HG02943 (cell line): ENCODE results near the gene PLAA.

Experiments
- ATAC-seq: cut with Tn5 transposase; IDR thresholded peaks from one replicate; pipeline ENCODE4 v1.9.1; 2021; ENCODE audit warnings: mild to moderate bottlenecking, low read depth, moderate library complexity; ENCODE audit not compliant: unreplicated experiment

The PLAA gene

DNA sequence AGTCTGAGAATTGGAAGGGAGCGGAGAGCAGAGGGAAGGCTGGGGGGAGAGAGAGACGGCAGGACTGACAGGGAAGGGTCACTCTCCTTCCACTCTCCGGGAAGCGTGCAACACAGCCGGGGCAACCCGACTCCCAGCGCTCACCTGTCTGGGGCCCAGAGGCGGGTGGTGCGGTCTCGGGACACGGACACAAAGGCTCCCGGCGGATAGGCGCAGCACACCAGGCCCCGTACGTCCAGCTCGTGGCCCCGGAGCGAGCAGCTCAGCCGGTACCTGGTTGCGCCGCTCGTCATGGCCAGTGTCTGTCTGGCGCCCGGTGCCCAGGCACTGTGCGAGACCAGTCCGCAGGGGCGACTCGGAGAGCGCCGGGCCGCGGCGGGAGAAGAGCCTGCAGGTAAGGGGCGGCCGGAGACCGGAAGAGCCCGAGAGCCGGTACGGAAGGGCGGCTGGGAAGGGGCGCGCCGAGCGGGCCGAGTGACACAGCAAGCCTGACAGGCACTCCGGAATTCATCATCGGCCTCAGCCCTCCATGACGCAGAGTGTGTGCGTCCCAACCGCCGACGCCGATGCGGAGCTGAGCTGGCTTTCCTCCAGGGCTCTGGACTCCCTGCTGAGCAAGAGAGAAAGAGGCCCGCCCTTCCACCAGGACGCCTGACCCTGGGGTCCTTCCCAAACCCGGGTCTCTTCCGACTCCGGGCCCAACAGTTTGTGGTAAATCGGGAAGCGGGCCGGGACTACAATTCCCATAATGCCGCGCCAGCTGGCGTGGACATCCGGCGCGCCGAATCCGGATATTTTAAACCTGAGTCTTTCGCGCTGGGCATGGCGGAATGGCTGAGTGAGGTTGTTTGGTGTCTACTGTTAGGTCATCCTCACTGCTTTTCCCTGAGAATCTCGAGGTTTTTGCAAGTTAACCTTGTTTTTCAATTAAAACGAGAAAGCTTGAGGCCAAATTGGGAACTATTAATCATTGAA, at the start of gene PLAA:
TSS of gene PLAA (minus strand) at position 490 of the 975 bp plus-strand sequence. CDS start at position 293, 197 bp downstream.
- ATAC-seq, result peak; percentile 99

DNA sequence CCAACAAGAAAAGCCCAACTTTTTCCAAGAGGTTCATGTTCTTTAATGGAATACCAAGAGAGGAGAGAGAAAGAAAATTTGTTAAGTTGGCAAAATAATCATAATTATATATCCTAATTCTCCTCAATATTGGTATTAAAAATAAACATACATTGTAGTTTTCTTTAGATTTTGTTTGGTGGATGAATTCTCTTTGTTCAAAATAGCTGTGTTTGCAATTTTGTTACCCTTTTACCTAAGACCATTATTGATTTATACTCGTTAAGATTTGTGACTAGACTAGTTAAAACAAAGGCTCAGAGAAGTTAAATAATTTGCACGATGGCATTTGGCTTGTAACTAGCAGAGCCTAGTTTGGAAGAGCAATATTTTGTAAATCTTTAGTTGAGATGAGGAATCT, 48.8 kb upstream of the PLAA start:
- no peak for ATAC-seq

DNA sequence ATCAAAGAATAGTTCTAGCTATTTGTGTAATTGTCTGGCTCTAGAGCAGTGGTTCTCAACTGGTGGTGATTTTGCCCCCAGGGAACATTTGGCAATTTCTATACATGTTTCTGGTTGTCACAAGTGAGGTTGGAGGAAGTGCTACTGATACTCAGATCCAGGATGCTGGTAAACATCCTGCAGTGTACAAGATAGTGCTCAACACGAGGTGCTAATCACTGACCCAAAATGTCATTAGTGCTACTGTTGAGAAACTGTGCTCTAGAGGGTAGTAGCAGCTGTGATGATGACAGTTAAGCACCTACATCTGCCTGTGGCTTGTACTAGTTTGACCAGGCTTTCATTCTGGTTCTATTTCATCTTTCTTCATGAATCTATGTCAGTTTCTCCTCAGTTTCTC, 36.3 kb upstream of the PLAA start:
- ATAC-seq, result no peak

DNA sequence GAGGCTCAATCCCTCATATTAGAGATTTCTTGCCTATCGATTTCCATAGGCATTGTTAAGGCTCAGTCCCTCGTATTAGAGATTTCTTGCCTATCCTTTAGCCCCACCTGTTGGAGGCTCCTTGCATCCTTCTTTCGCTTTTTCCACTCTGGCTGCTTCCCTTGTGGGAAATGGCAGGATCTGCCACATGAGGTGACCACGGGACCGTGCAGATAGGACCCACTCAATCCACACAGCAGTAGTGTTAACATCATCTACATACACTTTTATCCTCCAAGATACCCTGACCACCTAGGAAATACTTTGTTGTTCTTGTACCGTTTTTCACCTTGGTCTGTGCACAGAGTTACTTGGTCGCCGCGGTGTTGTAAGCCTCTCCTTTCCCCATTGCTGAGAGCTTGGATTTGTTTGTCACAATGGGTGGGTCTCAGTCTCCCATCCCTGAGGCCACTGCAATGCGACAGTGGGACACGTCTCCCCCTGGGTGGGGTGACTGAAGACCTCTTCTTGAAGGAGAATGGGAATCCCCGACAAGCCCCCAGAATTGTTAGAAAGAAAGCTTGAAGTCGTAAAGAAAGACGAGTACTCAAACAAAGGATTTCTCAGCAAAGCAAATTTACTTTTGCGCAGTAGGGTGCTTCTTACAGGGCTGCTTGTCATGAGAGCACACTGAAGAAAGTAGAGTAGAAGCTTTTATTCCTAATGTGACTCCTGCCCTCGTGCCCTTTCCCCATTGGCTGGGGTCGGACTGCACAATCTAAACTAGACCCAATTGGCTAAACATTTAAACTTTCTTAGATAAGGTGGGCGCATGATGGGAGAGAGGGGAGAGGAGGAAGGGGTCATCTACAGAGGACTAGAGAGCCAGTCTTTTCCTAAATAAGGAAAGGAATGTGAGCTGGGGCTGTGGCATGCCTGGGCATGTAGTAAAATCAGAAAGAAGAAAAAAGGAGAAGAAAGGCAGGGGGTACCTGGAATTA, 29.0 kb upstream of the PLAA start:
- ATAC-seq, result no peak

DNA sequence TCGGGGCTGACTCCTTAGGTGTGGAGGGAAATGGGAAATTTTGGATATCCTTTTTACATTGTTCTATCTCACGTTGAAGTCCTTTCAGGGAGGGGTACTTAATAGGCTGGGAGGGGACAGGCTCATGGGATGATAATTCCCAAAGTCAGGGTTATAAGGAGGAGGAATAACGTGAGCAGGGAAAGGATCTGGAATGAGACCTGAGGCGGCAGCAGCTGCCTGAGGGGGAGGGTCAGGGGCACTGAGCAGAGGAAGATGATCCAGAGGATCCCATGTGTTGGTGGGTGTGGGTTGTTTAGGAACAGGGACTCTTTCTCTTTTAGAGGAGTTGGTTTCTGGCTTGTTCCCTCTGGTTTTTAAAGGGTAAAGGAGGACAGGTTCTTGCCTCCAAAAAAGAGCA, 27.9 kb upstream of the PLAA start:
- ATAC-seq, result no peak

DNA sequence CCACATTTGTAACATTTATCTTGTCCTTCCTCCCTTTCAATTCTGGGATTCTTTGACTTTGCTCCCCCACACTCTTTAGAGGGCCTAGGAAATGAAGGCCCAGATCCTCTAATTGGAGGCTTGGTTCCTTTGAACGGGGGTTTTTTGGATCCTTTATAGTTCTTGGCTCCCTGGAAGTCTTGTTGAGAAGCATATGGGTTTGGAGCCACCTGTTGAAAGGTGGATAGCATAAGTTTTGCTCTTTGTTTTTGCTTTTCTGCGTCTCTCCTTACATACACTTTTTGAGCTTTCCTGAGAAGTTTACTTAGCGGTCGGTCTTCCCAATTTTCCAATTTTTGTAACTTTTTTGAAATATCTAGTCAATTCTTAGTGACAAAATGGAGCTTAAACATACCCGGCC, 26.9 kb upstream of the PLAA start:
- no peak for ATAC-seq

DNA sequence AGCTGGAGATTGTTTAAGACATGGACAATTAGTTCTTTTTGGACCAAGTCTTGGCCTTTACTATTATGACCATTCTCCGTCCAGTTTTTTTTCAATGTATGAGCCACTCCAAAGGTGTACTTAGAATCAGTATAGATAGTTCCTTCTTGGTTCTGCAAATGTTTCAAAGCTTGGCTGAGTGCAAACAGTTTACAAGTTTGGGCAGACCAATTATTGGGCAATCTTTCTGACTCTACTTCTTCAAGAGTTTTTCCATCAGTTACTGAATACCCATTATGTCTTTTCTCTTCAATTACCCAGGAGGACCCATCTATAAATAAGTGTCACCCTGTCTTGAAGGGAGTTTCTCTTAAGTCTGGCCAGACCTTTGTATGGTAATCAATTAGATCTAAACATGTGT, 24.7 kb upstream of the PLAA start:
- no peak for ATAC-seq

DNA sequence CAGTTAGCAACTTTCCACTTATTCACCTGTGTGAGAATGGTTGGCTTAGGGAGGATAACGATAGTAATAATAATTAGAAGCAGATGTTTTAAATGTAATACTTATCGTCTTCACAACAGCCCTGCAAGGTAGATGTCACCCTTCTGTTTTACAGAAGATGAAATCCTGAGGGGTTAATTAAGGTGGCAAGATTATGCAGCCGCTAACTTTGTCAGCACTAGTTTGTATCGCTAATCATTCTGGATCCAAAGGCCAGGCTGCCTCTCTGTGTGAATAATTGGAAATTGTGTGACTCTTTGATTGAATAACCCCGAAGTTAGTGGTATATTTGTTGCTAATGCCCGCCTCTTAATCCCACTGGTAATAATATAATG, 9.8 kb upstream of the PLAA start:
- ATAC-seq, result no peak

DNA sequence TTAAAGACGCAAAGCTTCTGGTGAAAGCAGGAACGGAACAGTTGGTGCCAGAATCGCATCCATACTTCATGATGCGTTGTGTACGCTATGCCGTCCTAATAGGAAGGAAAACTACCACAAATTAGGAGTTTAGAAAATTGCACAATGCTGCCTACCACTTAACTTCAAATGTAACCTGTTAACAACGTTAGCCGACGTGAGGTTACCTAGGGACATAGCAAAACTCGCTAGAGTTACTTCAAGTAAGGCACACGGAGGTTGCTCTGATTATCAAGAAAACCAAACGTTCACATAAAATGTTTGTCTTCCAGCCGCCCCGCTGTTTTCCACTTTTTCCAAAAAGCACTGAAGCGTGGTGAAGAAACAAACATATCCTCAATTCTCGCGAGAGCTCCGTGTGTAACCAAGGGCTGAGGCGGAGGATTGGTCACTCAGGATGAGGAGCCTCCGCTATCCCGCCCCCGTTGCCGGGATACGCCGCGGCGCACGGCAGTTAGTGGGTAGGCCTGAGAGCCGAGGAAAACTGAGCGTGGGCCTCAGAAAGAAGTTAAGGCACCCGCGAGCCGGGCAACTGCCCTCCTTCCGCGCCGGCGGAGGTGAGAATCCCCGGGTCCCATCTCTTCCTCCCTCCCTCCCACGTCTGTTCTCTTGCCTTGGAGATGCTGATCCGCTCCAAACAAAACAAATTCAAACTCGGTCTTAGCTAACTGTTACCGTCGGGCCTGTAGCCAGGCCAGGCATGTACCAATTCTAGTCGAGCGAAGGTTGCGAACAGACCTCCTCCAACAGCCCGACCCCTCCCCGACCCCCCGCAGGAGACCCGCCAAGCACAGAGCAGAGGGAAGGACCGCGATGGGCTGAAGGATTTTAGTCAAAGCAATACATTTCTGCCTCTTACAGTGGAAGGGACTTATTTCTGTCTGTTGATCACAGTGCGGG, 9.1 kb upstream of the PLAA start, which contains the start of gene IFT74:
TSS of gene IFT74 (plus strand) at position 492 of the 939 bp plus-strand sequence. CDS start 5,556 bp downstream, outside the sequence.
- ATAC-seq, result peak; percentile 100

DNA sequence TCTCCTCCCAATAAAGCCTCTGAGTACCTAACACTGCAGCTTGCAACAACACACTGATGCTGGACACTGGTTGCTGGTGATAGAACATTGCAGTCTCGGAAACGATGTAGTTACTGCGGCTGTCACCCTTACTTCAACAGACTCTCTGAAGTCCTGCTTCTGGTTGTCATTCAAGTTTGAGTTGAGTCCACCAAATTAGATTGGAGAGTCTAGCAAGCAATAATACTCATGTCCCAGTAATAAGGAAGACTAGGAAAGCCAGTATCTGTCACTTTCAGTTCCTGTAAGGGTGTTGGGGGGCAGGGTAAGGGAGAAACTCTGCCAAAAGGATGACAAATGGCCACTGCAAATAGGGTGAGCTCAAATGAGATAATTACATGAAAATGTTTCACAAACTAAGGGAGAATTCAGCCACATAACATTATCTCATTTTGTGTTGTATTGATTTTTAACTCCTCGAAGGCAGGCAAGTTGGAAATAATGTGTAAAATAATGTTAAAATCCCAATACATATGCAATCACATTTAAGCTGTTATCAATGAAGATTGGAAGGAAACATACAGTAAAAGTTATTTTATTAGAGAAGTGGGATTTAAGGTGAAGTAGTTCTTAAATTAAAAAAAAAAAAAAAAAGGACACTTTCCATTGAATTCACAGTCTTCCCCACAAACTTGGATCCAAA, 8.3 kb upstream of the PLAA start:
- no peak for ATAC-seq

DNA sequence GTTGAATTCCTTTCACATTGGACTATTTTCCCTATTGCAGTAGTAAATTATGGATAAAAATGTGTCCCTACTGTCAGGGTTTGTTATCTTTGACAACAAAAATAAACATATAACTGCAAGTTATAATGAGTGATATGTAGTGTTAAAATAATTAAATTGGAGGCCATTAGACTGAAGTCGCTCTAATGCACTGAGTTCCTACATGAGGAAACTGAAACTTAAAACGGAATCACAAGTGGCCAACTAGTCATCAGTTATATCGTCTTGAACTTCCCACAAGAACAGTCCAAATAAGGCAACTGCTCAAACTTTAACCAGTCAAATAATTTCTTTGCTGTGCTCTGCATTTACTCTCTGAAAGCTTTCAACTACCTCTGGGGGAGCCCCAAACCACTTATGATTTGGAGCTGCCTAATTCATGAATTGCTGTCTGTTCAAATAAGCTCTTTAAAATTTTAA, 7.0 kb upstream of the PLAA start:
- no peak for ATAC-seq

DNA sequence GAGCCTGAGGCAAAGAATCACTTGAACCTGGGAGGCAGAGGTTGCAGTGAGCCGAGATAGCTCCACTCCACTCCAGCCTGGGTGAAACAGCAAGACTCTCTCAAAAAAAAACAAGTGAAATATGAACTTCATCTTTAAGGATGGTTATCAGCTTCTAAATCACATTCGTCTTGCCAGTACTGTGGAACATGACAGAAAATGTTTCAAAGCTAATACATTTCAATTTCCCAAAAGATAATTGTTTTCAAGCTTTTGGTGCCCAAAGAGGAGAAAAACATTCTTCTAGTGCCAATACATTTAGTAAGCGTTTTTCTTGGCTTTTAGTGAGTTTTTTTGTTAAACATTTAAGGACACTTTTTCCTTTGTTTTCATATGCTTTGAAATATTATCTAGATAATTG, 4.8 kb upstream of the PLAA start:
- no peak for ATAC-seq

DNA sequence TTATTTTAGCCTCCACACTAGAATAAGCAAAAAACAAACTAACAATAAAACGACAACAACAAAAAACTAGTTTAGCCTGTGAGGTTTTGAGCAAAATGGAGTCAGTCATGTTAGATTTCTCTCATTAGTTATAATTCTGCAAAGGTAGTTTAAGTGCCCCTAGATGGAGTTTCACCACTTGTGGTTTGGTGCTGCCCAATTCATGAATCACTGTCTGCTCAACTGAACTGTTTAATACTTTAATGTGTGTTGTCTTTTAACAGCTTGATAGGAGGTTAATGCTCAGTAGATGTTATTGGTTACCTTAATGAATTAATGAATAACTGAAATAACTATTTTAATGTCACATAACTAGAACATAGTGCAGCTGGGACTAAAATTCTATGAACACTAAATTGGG, 3.5 kb upstream of the PLAA start:
- ATAC-seq, result no peak

DNA sequence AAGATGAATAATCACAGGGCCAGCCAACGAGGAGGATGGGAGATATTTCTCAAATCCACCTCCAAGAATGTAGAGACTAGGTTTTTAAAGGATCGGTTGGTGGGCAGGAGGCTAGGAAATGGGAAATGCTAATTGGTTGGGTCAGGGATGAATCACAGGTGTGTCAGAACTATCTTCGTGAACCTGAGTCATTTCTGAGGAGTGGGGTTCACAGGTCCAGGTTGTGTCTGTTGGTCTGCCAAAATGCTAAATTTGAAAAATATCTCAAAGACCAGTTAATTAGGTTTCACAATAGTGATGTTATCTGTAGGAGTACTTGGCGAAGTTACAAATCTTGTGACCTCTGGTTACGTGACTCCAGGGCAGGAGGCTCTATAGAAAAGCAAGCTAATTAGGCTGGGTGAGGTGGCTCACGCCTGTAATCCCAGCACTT, 2.6 kb upstream of the PLAA start:
- no peak for ATAC-seq

DNA sequence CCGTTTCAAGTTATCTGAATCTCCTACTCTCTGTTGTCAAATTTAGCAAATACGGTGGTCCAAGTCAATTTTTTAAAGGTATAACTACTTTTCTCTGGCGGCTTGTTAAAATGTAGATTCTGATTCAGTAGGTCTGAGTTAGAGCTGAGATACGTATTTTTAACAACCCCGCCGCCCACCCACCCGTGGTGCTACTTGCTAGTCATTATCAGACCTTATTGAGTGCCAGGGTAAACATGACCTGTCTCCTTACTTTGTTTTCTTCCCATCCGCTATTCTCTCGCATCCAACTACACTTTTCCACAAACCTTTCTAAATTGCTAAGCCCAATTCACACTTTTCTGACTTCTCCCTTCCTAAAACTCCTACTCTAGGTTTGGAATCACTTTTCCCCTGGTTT, 694 bp upstream of the PLAA start:
- ATAC-seq, result no peak

DNA sequence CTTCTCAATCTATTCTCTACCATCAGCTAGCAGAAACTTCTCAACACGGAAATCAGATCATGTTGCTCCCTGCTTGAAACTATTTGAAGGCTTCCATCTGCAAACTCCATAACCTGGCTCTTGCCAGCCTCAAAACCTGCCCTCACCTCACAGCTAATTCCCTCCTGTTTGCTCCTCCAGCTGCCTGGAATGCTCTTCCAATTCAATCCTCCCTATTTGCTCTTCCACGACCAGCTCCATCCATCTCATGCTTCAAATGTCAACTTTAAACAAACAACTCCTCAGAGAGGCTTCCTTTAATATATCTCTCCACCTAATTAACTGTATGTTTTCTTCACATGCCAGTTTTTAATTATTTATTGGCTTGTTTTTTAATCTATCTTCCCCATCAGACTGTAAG, 1.5 kb downstream of the PLAA start:
- ATAC-seq, result no peak

DNA sequence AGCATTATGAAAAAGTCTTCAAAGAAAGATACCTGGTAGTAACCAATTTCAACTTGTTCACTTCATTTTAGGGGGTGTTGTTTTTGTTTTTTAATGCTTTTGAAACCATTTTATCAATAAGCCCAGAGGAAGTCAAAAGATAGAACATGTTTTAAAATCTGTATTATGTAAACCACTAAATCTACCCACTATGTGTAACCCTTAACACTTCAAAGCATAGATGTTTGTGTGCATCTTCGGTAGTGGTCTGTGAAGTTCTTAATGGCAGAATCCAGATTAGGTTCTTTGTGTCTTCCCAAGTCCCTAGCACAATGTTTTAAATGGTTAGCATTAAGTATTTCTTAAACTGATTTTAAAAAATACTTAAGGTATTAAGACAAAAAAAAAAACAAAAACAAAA, 6.3 kb downstream of the PLAA start:
- ATAC-seq, result no peak

DNA sequence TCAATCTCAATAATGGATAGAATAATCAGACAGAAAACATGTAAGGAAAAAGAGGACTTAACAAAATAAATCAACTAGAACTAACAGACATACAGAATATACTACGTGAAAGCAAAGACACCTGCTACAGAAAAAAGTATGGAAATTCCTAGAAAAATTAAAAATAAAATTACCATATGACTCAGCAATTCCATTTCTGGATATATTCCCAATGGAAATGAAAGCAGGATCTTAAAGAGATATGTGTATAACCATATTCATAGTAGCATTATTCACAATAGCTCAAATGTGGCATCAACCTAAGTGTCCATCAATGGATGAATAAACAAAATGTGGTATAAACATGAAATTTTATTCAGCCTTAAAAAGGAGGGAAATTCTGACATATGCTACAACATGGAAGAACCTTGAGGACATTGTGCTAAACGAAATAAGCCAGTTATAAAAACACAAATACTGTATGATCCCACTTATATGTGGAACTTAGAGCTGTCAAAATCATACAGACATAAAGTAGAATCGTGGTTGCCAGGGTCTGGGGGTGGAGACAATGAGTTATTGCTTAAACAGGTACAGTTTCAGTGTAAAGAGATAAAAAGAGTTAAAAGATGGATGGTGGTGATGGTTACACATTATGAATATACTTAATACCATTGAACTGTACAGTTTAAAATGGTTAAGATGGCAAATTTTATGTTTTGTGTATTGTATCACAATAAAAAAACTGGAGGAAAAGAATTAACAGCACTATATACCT, 6.9 kb downstream of the PLAA start:
- ATAC-seq, result no peak
